Stimulated activated CD8-positive, alpha-beta memory T cell treated with anti-CD3 and anti-CD28 coated beads, Interleukin-4, amount 100 ng/mL, for 1 hour (primary cell): Measurements from ENCODE around the gene SLC4A4.
"Not testable (repeated sequence)": the region's sequence is repeated elsewhere in the genome, so short reads cannot be mapped to it uniquely, and the experiment has no call there.

Source experiments
- DNase-seq, 2 donors: peaks; one replicate each; pipeline ENCODE4 v3.0.0-alpha.2; 2020; ENCODE audit warnings: low read depth in 2 of 2, low spot score in 1 of 2

SLC4A4 gene

GRCh38 chr4:71406459-71406963 lies 67.7 kb downstream of the SLC4A4 start:
- DNase-seq = no peak

- DNase-seq = not testable (repeated sequence)
Observed at GRCh38 chr4:71408961-71409360, 70.1 kb downstream of the SLC4A4 start.

DNA sequence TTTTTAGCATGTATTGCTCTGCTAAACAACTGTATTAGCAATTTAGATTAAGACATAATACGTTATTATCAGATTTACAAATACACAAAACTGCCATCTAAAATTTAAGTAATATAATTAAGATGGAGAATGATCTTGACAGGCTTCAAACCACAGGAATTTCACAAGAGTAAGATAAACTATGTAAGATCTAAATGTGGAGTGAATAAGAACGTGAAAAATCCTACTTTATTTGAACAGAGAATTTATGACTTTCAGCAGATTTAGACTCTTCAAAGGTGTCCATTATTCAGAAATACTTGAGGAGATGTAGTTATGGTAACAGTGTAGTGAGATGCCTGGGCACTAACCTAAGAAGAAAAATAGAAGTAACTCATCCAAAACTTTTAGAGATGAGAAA lies 73.2 kb downstream of the SLC4A4 start:
- no peak for DNase-seq

- DNase-seq = no peak
Observed at GRCh38 chr4:71415491-71415890, 76.7 kb downstream of the SLC4A4 start.

GRCh38 chr4:71417150-71417549 lies 78.3 kb downstream of the SLC4A4 start:
- no peak for DNase-seq

GRCh38 chr4:71426381-71427042 lies 87.7 kb downstream of the SLC4A4 start:
- no peak for DNase-seq

GRCh38 chr4:71429106-71429505 lies 90.3 kb downstream of the SLC4A4 start:
- DNase-seq = no peak

DNA sequence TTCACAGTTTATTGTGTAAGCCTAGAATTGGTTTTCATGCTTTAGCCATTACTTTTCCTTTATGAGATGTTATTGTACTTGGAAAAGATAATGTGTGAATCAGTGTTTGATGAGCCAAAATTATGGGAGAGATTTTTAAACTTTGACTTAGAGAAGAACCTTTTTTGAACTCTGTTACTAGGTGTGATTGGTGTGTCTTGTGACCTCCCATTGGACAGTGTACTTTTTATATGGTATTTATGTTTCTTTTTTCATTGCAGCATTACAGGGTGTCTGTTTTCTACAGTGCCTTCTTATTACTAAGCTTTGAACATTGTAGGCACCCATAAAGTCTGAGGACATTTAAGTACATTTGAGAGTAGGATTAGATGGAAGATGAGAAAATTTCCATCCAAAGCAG lies 91.1 kb downstream of the SLC4A4 start:
- no peak for DNase-seq

- no peak for DNase-seq
Observed at GRCh38 chr4:71430609-71431008, 91.8 kb downstream of the SLC4A4 start.

DNA sequence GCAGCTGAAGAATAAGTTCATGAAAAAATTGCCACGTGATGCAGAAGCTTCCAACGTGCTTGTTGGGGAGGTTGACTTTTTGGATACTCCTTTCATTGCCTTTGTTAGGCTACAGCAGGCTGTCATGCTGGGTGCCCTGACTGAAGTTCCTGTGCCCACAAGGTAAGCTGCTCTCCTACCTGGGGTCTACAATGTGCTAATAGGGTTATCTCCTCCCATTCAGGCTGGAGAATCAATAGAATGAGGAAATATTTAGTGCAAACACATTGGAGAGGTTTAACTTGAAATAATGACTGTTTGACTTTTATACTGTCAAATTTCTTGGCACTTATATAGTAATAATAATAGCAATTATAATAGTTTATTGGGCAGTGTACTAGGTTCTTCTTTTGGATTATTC lies 101.8 kb downstream of the SLC4A4 start:
- no peak for DNase-seq

GRCh38 chr4:71441186-71442169 lies 102.7 kb downstream of the SLC4A4 start:
- DNase-seq = no peak

- no peak for DNase-seq
Observed at GRCh38 chr4:71442336-71442735, 103.5 kb downstream of the SLC4A4 start.

GRCh38 chr4:71444395-71444794 lies 105.6 kb downstream of the SLC4A4 start:
- no peak for DNase-seq

- no peak for DNase-seq
Observed at GRCh38 chr4:71445811-71446210, 107.0 kb downstream of the SLC4A4 start.

GRCh38 chr4:71446479-71447081 lies 107.8 kb downstream of the SLC4A4 start:
- DNase-seq = no peak

DNA sequence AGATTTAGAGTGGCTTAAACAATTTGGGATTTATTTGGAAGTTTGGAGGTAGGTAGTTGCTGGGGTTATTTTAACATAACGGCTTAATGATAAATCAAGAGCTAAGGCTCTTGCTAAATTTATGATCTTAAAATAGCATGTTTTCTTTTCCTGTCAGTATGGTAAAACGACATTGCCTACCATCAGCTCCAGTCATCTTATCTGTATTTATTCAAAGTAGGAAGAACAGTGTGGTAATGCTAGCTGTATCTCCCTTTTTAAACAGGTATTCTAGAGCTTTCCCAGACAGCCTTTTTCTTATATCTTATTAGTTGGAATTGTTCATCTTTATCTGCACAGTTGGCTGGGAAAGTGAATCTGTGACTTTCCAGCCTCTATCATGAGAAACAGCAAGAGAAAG lies 110.2 kb downstream of the SLC4A4 start:
- no peak for DNase-seq

- no peak for DNase-seq
Observed at GRCh38 chr4:71449878-71450277, 111.1 kb downstream of the SLC4A4 start.

- DNase-seq = no peak
Observed at GRCh38 chr4:71453531-71453930, 114.7 kb downstream of the SLC4A4 start.

DNA sequence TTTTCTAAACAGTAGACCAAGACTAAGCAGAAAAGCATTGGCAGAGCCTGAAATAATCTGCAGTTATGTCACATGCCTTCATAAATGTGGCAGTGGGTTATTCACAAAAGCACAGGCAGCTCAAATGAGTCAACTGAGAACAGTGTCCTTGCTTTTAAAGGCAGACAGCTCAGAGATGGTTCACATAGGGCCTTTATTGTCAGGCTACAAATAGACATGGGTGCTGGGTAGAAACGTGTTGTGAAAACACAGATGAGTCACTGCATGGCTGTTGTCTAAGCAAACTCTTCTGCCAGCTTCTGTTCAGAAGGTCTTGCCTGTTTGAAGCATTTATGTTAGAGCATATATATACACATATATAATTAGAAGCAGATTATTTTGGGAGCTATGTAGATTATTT lies 118.0 kb downstream of the SLC4A4 start:
- no peak for DNase-seq

- no peak for DNase-seq
Observed at GRCh38 chr4:71460371-71460770, 121.6 kb downstream of the SLC4A4 start.

DNA sequence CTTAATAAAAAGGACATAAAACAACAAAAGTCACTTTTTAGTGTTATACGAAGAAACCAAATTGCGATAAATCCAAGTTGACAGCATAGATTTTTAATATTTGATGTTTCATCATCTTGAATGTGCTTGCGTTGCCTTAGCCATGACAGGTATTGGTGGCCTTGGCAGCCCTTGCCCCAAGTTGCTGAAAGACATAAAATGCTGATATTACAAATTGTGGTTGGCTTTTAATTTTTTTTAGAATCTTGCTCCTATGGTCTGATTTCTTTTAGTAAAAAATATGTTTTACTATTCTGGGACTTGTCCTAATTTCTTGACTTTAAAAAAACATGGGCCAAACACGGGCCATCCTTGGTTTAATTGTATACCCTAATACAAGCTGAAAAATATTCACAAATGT lies 122.6 kb downstream of the SLC4A4 start:
- DNase-seq = no peak

GRCh38 chr4:71466775-71467174 lies 128.0 kb downstream of the SLC4A4 start:
- no peak for DNase-seq
